ENCODE measurements around the gene LPCAT3.

LPCAT3 gene

GRCh38 chr12:6956021-6956727, 62.1 kb downstream of the LPCAT3 start:
- no peak overlapping the region for H3K4me3 ChIP-seq (replicated peaks; ENCODE audit: low read depth, low read length)
- TF ChIP-seq CTCF (IDR thresholded peaks at IDR 0.05; ENCODE audit: low read depth, low read length, missing control alignments), result no peak
- DNase-seq (ENCODE audit: extremely low read depth, low read depth), result no peak

GRCh38 chr12:6955108-6956020, 62.9 kb downstream of the LPCAT3 start:
- no peak for TF ChIP-seq CTCF (IDR thresholded peaks at IDR 0.05; ENCODE audit: low read depth, low read length, missing control alignments)
- no peak for DNase-seq (ENCODE audit: extremely low read depth, low read depth)
- H3K4me3 ChIP-seq (replicated peaks; ENCODE audit: low read depth, low read length), result no peak overlapping the region

GRCh38 chr12:6954316-6955107, 63.8 kb downstream of the LPCAT3 start:
- no peak for DNase-seq (ENCODE audit: extremely low read depth, low read depth)
- TF ChIP-seq CTCF (IDR thresholded peaks at IDR 0.05; ENCODE audit: low read depth, low read length, missing control alignments), result no peak
- H3K4me3 ChIP-seq (replicated peaks; ENCODE audit: low read depth, low read length), result no peak overlapping the region

GRCh38 chr12:6953442-6954315, 64.6 kb downstream of the LPCAT3 start:
- no peak for TF ChIP-seq CTCF (IDR thresholded peaks at IDR 0.05; ENCODE audit: low read depth, low read length, missing control alignments)
- DNase-seq (ENCODE audit: extremely low read depth, low read depth), result no peak
- H3K4me3 ChIP-seq (replicated peaks; ENCODE audit: low read depth, low read length), result no peak overlapping the region

- H3K4me3 ChIP-seq (replicated peaks; ENCODE audit: low read depth, low read length), result no peak overlapping the region
- no peak for DNase-seq (ENCODE audit: extremely low read depth, low read depth)
- no peak for TF ChIP-seq CTCF (IDR thresholded peaks at IDR 0.05; ENCODE audit: low read depth, low read length, missing control alignments)
Observed at GRCh38 chr12:6952863-6953441, 65.3 kb downstream of the LPCAT3 start.

All from HFF-Myc (cell line).